GM04503 (cell line): ENCODE measurements around the gene APC2.
"Not testable (repeated sequence)": the region's sequence is repeated elsewhere in the genome, so short reads cannot be mapped to it uniquely, and the experiment has no call there.

Experiments
- DNase-seq: peaks from one replicate; pipeline ENCODE4 v3.0.0-alpha.2; 2012; ENCODE audit warnings: low read depth

The APC2 gene

DNA sequence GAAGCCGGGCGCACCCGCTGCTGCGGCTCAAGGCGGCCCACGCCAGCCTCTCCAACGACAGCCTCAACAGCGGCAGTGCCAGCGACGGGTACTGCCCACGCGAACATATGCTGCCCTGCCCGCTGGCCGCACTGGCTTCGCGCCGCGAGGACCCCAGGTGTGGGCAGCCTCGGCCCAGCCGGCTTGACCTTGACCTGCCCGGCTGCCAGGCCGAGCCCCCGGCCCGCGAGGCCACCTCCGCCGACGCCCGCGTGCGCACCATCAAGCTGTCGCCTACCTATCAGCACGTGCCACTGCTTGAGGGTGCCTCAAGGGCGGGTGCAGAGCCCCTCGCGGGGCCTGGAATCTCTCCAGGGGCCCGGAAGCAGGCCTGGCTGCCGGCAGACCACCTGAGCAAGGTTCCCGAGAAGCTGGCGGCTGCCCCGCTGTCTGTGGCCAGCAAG is 16.1 kb downstream of the APC2 start:
- no peak for DNase-seq

GRCh38 chr19:1466461-1467214 is 16.7 kb downstream of the APC2 start:
- DNase-seq, result no peak

DNA sequence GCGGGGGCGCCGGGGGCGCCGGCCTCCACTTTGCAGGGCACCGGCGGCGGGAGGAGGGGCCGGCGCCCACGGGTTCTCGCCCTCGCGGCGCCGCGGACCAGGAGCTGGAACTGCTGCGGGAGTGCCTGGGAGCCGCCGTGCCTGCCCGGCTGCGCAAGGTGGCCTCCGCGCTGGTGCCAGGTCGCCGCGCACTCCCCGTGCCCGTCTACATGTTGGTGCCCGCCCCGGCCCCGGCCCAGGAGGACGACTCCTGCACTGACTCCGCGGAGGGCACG is 17.2 kb downstream of the APC2 start:
- no peak for DNase-seq

DNA sequence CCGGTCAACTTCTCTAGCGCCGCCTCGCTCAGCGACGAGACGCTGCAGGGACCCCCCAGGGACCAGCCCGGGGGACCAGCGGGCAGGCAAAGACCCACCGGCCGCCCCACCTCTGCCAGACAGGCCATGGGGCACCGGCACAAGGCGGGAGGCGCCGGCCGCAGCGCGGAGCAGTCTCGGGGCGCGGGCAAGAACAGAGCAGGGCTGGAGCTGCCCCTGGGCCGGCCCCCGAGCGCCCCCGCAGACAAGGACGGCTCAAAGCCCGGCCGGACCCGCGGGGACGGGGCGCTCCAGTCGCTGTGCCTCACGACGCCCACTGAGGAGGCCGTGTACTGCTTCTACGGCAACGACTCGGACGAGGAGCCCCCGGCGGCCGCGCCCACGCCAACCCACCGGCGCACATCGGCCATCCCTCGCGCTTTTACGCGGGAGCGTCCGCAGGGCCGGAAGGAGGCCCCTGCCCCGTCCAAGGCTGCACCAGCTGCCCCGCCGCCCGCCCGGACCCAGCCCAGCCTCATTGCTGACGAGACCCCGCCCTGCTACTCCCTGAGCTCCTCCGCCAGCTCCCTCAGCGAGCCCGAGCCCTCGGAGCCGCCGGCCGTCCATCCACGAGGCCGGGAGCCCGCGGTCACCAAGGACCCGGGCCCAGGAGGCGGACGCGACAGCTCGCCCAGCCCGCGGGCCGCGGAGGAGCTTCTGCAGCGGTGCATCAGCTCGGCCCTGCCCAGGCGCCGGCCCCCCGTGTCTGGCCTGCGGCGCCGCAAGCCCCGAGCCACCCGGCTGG is 17.8 kb downstream of the APC2 start:
- DNase-seq, result no peak

GRCh38 chr19:1468274-1468820 is 18.4 kb downstream of the APC2 start:
- no peak for DNase-seq

DNA sequence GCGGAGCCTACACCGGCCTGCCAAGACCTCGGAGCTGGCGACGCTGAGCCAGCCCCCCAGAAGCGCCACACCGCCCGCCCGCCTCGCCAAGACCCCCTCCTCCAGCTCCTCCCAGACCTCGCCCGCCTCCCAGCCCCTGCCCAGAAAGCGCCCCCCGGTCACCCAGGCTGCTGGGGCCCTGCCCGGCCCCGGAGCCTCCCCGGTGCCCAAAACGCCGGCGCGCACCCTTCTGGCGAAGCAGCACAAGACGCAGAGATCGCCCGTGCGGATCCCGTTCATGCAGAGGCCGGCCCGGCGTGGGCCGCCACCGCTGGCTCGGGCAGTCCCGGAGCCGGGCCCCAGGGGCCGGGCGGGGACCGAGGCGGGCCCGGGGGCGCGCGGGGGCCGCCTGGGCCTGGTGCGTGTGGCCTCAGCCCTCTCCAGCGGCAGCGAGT is 18.9 kb downstream of the APC2 start:
- DNase-seq, result no peak

DNA sequence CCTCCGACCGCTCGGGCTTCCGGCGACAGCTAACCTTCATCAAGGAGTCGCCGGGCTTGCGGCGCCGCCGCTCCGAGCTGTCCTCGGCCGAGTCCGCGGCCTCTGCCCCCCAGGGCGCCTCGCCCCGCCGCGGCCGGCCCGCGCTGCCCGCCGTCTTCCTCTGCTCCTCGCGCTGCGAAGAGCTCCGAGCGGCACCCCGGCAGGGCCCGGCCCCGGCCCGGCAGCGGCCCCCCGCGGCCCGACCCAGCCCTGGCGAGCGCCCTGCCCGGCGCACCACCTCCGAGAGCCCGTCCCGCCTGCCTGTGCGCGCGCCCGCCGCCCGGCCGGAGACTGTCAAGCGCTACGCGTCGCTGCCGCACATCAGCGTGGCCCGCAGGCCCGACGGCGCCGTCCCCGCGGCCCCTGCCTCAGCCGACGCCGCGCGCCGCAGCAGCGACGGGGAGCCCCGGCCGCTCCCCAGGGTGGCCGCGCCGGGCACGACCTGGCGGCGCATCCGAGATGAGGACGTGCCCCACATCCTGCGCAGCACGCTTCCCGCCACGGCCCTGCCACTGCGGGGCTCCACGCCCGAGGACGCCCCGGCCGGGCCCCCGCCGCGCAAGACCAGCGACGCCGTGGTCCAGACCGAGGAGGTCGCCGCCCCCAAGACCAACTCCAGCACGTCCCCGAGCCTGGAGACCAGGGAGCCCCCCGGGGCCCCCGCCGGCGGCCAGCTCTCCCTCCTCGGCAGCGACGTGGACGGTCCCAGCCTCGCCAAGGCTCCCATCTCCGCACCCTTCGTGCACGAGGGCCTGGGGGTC is 19.5 kb downstream of the APC2 start:
- no peak for DNase-seq

DNA sequence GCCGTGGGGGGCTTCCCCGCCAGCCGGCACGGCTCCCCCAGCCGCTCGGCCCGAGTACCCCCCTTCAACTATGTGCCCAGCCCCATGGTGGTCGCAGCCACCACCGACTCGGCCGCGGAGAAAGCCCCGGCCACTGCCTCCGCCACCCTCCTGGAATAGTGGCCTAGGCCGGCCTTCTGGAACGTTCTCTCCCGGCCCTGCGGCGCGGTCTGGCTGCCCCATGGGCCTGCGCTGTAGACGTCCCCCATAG is 20.1 kb downstream of the APC2 start:
- no peak for DNase-seq

DNA sequence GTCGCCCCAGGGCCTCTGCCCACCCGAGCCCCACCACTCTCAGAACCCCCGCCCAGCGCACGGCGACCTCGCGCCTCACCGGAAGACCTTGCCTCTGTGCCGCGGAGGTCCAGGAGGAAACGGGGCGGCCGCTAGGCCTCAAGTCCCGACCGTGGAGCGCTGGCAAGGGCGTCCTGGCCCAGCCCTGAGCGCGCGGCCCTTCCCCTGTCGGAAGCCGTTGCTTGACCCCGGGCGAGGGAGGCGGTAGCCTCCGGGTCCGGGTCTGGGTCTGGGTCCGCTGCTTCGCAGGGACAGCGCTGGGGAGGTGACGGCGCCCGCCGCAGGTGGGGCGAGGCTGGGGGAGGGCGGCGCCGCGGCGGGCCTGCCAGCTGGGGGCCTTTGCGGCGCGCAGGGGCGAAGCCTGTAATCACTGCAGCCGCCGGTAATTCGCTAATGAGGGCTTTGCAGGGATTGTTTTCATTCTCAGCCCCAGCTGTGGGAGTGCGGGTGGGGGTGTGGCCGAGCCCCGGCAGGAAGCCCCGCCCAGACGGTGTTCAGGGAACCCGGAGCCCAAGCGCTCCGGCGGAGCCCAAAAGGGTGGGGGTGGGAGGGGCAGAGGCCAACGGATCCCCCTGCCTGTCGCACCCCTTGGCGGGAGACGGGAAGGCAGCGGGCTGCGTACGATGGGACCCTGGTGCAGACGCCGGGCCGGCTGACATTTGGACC is 20.5 kb downstream of the APC2 start:
- no peak for DNase-seq

DNA sequence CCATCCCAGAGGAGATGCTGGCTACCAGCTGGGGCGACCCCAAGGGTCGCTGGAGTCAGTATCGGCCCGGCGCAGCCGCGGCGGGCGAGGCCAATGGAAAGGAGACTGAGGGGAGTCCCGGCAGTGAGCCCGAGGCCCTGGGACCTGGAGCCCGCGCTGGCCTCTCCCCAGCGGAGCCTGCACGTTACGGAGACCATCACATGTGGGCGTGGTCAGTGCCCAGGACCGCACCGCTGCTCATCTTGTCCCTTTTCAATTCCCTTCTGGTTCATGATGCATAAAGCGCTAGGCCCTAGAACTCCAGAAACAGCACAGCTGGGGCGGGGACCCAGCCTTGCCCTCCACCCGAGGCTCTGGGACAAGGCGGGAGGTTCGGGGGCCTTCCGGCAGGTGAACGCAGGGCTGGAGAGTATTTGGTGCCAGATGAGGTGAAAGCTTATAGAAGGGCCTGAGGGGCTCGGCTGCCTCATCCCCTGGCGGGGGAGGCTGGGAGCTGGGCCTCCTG is 21.1 kb downstream of the APC2 start:
- DNase-seq, result no peak

DNA sequence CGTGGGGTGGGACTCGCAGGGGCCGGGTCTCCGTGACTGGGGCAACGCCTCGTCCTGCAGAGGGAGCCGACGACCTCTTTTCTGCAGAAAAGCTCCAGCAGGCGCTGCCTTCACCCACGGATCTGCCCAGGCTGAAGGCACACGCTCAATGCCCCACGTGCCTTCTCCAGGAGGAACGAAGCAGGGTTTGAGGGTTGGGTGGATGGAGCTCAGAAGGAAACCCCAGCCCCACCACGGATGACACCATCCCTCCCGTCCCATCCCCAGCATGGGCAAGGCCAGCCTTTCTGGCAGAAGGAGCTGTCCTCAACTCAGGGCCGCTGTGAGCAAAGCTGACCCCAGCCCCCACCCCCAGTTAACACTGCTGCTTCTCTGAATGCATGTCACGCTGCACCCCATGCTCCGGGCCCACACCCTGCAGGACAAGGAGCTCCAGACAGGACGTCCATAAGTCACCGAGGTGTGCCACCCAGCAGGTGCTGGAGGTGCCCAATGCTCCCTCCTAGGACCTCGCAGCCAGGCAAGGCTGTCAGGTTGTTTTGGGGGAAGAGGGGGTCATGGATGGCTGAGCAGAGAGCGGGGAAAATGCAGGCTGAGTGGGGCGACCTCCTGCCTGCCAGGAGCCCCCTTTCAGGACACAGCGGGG is 21.7 kb downstream of the APC2 start:
- DNase-seq, result no peak

DNA sequence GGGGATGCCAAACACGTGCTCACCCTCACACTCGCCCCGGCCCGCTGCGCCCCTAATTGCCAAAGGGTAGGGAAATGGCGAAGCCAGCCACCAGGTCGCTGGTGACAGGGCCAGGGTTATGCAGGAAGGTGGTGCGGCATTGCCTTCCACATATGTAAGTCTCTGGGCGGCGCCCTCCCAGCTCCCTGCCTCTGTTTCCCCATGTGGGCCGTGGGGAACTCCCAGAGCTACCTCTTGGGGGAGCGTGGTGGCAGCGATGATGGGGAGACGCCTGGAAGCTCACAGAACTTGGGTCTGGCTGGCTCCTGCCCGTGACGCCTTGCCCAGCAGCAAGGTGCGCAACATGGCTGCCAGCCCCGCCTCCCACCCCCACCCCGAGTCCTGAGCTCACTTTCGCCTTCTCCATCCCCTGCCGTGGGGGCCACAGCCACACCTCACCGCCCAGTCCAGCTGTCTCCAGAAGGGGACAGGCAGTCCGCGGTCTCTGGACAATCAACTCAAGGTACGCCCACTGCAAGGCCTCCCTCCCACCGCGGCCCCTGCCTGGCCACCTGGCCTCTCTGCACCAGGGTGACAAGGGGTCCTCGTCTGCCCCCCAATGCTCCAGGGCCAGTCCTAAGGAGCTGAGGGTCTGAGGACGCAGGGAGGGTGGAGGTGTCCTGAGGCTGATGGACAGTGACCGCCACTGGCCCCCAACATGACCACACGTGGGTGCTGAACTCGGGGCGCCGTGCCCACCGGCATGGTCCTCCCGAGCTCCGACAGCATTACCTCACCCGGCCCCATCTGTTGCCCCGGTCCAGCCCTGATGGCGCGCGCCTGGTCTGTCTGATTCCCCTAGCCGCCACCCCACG is 22.5 kb downstream of the APC2 start:
- DNase-seq, result no peak

DNA sequence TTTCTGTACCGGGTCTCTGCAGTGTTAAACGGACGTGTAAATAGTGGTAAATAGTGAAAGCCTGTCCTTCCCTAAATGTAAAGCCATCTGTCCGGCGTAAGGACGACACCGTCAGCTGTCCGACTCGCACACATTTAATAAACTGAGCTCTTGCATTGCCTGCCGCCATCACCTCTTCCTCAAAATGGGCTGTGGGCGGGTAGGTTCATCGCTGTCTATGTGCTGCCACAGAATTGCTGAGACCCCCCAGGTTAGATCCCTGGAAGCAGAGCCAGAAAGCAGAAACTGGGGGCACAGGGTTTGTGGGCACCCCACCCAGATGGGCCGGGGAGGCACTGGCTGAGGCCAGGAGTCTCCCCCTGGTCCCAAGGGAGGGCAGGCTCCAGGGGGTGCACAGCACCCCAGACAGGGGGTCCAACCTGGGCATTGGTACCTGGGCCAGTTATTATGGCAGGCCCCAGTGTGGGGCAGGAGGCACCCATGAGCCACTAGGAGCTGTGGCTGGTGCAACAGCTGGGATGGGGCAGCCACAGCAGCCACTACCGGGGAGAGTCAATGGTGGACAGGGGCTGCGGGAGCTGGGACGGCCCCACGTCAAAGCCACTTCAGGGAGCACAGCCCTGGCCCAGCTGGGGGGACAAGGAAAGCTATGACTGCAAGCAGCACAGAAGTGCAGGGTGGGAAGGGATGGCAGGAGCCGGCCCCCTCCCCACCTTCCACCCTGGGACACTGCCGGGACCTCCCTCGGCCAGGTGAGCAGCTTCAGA is 23.3 kb downstream of the APC2 start:
- no peak for DNase-seq

DNA sequence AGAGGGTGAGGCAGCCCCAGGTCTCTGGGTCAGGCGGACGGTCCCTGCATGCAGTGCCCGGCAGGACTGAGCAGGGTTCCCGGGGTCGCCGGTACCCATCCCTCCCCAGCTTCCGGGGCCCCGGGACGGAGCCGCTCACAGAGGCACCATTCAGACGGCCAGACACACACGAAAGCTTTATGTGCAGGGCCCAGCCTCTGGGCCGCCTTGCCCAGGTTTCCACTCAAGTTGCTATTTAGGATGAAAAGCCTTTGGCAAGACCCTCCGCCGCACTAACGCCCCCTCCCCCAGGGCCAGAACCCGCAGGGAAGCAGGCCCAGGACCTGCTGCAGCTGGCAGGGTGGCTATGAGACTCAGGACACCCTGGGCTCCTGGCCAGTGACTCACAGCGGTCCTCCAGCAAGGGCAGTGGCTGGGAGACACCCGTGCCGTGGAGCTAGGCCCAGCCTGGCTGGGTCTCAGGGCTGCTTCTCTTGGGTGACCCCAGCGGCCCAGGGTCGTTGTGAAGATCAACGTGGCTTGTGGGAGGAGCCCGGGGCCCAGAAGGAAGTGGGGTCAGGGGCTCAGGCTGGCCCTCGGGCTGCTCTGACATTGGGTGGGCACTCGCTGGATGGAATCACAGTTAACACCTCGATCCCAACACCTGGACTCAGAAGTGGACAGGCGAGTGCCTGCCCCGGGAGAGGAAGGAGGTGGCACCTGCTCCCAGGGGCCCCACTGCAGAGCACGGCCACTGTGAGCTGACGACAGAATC is 24.3 kb downstream of the APC2 start:
- DNase-seq, result no peak

- no peak for DNase-seq
Measured at GRCh38 chr19:1474765-1475351, 24.9 kb downstream of the APC2 start.

DNA sequence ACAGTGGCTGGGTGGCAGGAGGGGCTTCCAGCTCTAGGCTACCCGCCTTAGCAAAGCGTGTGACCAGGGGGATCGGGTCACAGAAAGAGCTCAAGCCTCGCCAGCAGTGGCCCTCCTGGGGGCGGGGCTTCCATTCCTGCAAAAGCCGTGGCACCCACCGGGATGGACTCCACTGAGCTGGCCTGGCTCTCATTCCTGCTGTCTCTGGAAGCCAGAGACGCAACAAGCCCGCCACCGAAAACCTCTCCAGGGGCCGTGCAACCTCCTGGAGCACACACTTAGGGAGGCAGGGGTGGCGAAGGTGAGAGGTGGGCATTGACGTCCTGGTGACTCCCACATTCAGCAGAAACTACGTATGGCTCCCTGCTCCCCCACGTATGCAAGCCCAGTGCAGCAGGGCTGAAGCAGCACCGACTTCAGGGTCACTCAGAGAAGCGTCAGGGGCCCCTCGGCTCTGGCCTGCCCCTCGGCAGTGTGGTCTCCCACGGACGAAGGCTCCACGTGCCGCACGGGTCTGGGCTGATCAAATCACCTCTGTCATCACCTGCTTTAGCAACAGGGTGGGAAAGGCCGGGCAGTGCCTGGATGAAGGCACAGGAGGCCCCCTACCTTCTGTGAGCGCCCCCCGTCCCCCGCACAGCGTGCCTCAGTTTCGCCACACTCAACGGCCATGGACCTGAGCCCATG is 26.0 kb downstream of the APC2 start:
- no peak for DNase-seq

- not testable (repeated sequence) for DNase-seq
Measured at GRCh38 chr19:1477056-1477455, 27.1 kb downstream of the APC2 start.
